Activated T-helper 1 cell treated with anti-CD3 and anti-CD28 coated beads, Interleukin-12 subunit alpha, Interleukin-12 subunit beta, Interleukin-2, Interleukin-4 antibody, amounts not matched to agents 30 ng/mL and 10 ng/mL and 1 ng/mL, durations not matched to agents 14 hours and 24 hours and 36 hours (primary cell): Measurements from ENCODE around the gene ARHGAP11B.
"Not testable (repeated sequence)": the region's sequence is repeated elsewhere in the genome, so short reads cannot be mapped to it uniquely, and the experiment has no call there.

ENCODE experiments used
- DNase-seq: peaks from one replicate; pipeline ENCODE4 v3.0.0; 2021; ENCODE audit warnings: low spot score
- H3K27ac Mint-ChIP-seq: one replicate; pipeline ENCODE4 v1.8.0; 2021; ENCODE audit warnings: mild to moderate bottlenecking, mixed read lengths
- H3K27me3 Mint-ChIP-seq: one replicate; pipeline ENCODE4 v1.8.0; 2022; ENCODE audit warnings: mild to moderate bottlenecking, moderate library complexity, mixed read lengths; ENCODE audit not compliant: insufficient read depth
- H3K36me3 Mint-ChIP-seq: one replicate; pipeline ENCODE4 v1.8.0; 2021; ENCODE audit warnings: low read depth, mixed read lengths
- H3K4me1 Mint-ChIP-seq: one replicate; pipeline ENCODE4 v1.8.0; 2021; ENCODE audit warnings: low read depth, mixed read lengths
- H3K4me3 Mint-ChIP-seq: one replicate; pipeline ENCODE4 v1.8.0; 2021; ENCODE audit warnings: mild to moderate bottlenecking, moderate library complexity, mixed read lengths
- H3K9me3 Mint-ChIP-seq: one replicate; pipeline ENCODE4 v1.8.0; 2021; ENCODE audit warnings: mixed read lengths
- intact Hi-C: fragments of 100-400 bp; cut with micrococcal nuclease; formaldehyde crosslinking; loops from one replicate; pipeline ENCODE4 v1.15.1; 2024

The ARHGAP11B gene

DNA sequence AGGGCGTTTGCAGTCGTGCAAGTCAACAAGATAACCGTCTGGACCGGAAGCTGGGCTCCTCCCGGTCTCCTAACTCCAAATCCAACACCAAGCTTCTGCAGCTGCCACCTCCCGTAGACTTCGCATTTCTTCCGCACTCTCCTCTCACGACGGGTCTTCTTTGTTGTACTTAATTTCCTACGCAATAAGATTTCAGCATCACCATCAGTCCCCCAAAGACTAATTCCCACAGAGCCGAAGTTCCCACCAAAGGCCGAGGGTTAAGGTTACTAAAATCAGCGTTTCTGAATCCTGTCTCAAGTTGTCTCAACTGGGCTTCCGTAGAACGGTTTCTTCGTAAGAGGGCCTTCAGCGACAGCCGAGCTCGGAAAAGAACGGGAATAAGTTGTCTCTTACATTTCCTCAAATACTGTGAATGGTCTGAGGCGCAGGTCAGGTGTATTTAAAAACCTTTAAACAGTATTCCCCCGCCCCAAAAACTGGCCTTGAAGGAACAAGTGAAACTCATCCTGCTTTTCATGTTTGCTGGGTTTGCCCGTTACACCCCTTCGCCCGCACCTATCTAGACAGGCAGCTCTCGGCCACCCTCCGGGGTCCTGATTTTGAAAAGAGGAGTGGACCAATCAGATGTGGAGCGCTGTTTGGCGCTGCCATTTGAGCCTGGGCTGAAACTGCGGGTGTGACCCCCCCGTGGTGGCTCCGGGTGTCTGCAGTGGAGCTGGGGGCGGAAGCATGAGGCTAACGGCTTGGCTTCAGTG lies at the start of gene ARHGAP11B:
Gene ARHGAP11B (plus strand): TSS at position 693 of the 758 bp plus-strand sequence.
- H3K27me3 Mint-ChIP-seq: not testable (repeated sequence)

DNA sequence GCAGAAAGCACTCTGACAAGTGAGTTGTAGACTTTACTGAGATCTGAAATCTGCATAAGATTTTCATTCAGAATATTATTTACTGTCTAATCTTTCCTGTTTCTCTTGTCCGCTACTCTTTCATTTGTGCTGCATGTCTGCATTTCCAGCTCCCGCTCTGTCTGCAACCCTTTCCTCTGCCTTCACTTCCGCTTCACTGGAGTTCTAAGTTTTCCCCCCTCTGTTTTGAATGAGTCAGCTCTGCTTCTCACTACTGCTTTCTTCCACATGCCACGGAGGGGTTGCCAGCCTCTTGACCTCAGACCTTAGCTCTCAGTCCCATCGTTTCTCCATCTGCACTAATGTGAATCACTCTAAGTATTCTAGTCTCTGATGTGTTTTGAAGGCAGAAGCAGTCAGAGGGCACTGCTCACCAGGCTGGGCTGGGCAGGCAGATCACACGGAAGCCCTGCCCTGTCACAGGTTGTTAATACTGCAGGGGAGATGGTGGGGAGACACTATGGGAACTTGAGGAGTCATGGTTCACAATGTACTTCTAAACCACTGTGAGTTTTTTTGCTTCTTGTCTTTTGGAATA lies 46.4 kb upstream of the ARHGAP11B start:
- DNase-seq, intact Hi-C loops, H3K4me1 Mint-ChIP-seq, H3K27ac Mint-ChIP-seq, H3K4me3 Mint-ChIP-seq, H3K9me3 Mint-ChIP-seq, H3K36me3 Mint-ChIP-seq, H3K27me3 Mint-ChIP-seq: not testable (repeated sequence)

More for the DNA sequence above, at the start of gene ARHGAP11B:
- Mint-ChIP-seq H3K4me1 (peaks cover 19% of the 10 kb centered on the region), H3K27ac (peak within 1 kb of the TSS; percentile 96), H3K4me3 (peak within 1 kb of the TSS; percentile 98)
- intact Hi-C loops, H3K9me3 Mint-ChIP-seq, H3K36me3 Mint-ChIP-seq: not testable (repeated sequence)
- peak; percentile 95 for DNase-seq

- H3K9me3 Mint-ChIP-seq, DNase-seq, H3K4me1 Mint-ChIP-seq, H3K36me3 Mint-ChIP-seq, intact Hi-C loops, H3K4me3 Mint-ChIP-seq, H3K27ac Mint-ChIP-seq, H3K27me3 Mint-ChIP-seq: not testable (repeated sequence)
Observed at GRCh38 chr15:30580716-30581115, 45.2 kb upstream of the ARHGAP11B start.

- intact Hi-C loops, H3K27ac Mint-ChIP-seq, H3K27me3 Mint-ChIP-seq, H3K4me3 Mint-ChIP-seq, H3K36me3 Mint-ChIP-seq, H3K4me1 Mint-ChIP-seq, DNase-seq, H3K9me3 Mint-ChIP-seq: not testable (repeated sequence)
Observed at GRCh38 chr15:30598953-30599352, 27.0 kb upstream of the ARHGAP11B start.

DNA sequence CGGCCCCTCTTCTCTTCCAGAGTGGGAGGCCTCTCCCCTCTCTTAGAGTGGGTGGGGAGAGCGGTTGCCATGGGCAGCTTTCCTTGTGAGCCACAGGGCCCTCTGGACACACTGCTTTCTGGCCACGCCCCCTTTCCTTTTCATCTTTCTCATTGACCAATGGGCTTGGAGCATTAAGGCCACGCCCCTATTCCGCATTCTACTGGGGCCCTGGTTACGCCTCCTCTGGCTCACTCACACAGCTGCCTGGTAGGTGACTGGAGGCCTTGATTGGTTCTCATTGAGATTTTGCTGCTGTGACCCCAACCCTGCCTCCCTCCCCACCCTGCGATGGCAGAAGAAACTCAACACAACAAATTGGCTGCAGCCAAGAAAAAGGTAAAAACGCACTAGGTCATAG lies 22.1 kb upstream of the ARHGAP11B start, which contains the start of gene GOLGA8H:
Gene GOLGA8H (plus strand): TSS at position 233 of the 400 bp plus-strand sequence. CDS start 98 bp downstream, at position 331.
- H3K9me3 Mint-ChIP-seq, H3K4me1 Mint-ChIP-seq, H3K27ac Mint-ChIP-seq, intact Hi-C loops, H3K4me3 Mint-ChIP-seq, H3K36me3 Mint-ChIP-seq, H3K27me3 Mint-ChIP-seq, DNase-seq: not testable (repeated sequence)

- intact Hi-C loops, H3K4me1 Mint-ChIP-seq, H3K27ac Mint-ChIP-seq, H3K9me3 Mint-ChIP-seq, H3K4me3 Mint-ChIP-seq, H3K36me3 Mint-ChIP-seq, DNase-seq, H3K27me3 Mint-ChIP-seq: not testable (repeated sequence)
Observed at GRCh38 chr15:30612271-30612670, 13.7 kb upstream of the ARHGAP11B start.

GRCh38 chr15:30621342-30621741 lies 4.6 kb upstream of the ARHGAP11B start:
- intact Hi-C loops, H3K27me3 Mint-ChIP-seq: not testable (repeated sequence)

DNA sequence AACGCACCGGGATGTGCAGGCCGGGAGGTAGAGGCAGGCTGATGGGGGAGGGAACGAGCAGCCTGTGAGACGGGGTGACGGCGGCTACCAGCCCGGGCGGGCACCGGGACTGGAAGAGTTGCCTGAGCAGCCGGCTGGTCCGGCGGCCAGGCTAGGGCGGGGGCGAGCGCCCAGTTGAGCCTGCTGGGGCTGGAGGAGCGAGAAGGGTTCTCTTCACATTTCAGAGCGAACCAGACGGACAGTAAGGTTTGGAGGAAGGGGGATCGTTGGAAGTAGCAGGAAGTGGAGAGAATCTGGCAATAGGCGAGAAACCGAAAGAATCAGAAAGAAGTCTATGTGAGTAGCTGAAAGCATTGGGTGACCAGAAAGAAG lies 252 bp downstream of the ARHGAP11B start:
- Mint-ChIP-seq H3K4me1 (peaks cover 19% of the 10 kb centered on the region), H3K27ac (peak overlapping the region; percentile 96), H3K4me3 (peak overlapping the region; percentile 98)
- intact Hi-C loops, H3K9me3 Mint-ChIP-seq, DNase-seq, H3K27me3 Mint-ChIP-seq, H3K36me3 Mint-ChIP-seq: not testable (repeated sequence)

More at GRCh38 chr15:30621342-30621741, 4.6 kb upstream of the ARHGAP11B start:
- H3K4me3 Mint-ChIP-seq, H3K4me1 Mint-ChIP-seq, H3K36me3 Mint-ChIP-seq, DNase-seq, H3K27ac Mint-ChIP-seq, H3K9me3 Mint-ChIP-seq: not testable (repeated sequence)

GRCh38 chr15:30626632-30627031 lies 704 bp downstream of the ARHGAP11B start:
- H3K36me3 Mint-ChIP-seq, H3K27me3 Mint-ChIP-seq, H3K9me3 Mint-ChIP-seq, DNase-seq, intact Hi-C loops: not testable (repeated sequence)
- H3K27ac Mint-ChIP-seq: peak overlapping the region; percentile 96
- peak overlapping the region; percentile 98 for H3K4me3 Mint-ChIP-seq
- H3K4me1 Mint-ChIP-seq: peaks cover 19% of the 10 kb centered on the region

DNA sequence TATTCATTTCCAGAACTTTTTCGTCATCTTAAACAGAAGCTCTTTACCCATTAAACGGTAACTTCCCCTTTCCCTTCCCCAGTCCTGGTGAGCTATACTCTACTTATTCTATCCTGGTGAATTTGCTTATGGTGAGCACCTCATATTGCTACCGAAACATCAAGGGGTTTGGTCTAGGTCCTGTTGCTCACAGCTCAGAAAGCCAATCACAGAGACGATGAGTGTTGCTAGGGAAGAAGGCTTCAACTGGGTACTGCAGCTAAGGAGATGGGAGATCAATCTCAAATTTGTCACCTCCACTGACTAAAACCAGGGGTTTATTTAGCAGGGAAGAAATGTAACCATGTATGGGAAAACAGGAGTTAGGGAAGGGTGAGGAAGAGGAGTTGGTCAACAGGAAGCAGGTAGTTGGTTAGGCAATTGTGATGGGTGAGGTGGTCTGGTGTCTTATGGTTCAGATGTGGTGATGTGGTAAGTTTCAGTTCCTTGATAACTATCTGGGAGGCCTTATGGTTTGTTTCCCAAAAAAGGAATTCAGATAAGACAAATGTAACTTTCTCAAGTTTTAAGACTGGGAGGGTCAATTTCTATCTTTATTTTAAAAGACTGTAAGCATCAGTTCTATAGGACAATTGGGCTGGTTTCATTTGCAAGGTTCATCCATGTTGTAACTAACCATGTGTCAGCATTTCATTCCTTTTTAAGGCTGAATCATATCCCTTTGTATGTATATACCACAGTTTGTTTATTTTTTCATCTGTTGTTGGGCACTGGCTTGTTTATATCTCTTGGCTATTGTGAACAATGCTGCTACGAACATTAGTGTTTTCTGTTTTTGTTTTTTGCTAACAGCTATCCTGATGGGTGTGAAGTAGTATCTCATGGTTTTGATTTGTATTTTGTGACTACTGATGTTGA lies 24.3 kb downstream of the ARHGAP11B start:
- Mint-ChIP-seq H3K27me3 (no peaks in the 10 kb centered on the region), H3K9me3 (no peaks in the 10 kb centered on the region), H3K36me3 (peaks cover 50% of the 10 kb centered on the region), H3K4me3 (peak overlapping the region; percentile 38), H3K4me1 (peaks cover 61% of the 10 kb centered on the region), H3K27ac (peak overlapping the region; percentile 85)
- intact Hi-C loops: no loop called here
- no peak for DNase-seq

GRCh38 chr15:30661154-30661553 lies 35.2 kb downstream of the ARHGAP11B start:
- intact Hi-C loops: loop anchor here (1.0 to 5.0 kb wide), 2 partner anchors 91 to 468 kb away; no protein-coding TSS in a partner anchor
- H3K36me3 Mint-ChIP-seq: peaks cover 17% of the 10 kb centered on the region
- H3K27ac Mint-ChIP-seq: not testable (repeated sequence)

DNA sequence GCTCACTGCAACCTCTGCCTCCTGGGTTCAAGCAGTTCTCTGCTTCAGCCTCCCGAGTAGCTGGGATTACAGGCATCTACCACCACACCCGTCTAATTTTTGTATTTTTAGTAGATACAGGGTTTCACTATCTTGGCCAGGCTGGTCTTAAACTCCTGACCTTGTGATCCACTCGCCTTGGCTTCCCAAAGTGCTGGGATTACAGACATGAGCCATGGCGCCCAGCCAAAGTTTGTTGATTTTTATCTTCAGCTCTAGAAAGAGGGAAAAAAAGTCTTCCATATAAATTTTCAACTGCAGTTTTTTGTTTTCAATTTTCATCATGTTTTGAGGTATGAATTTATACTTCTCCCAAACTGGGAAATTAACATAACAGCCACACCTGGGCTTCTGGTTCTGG lies 43.7 kb downstream of the ARHGAP11B start:
- intact Hi-C loops, H3K27me3 Mint-ChIP-seq, DNase-seq, H3K9me3 Mint-ChIP-seq, H3K4me3 Mint-ChIP-seq, H3K27ac Mint-ChIP-seq: not testable (repeated sequence)
- Mint-ChIP-seq H3K4me1 (peaks cover 11% of the 10 kb centered on the region), H3K36me3 (peaks cover 41% of the 10 kb centered on the region)

More at GRCh38 chr15:30661154-30661553, 35.2 kb downstream of the ARHGAP11B start:
- not testable (repeated sequence) for DNase-seq, H3K9me3 Mint-ChIP-seq, H3K27me3 Mint-ChIP-seq, H3K4me1 Mint-ChIP-seq, H3K4me3 Mint-ChIP-seq

- Mint-ChIP-seq H3K27me3 (no peaks in the 10 kb centered on the region), H3K9me3 (no peaks in the 10 kb centered on the region), H3K36me3 (peaks cover 41% of the 10 kb centered on the region), H3K4me1 (peaks cover 11% of the 10 kb centered on the region), H3K27ac (peak overlapping the region; percentile 70), H3K4me3 (no peak overlapping the region)
- DNase-seq: no peak
- intact Hi-C loops: no loop called here
Observed at GRCh38 chr15:30670056-30670455, 44.1 kb downstream of the ARHGAP11B start.
